Loucy (cell line): ENCODE data around the gene HPGD.

ENCODE experiments used
- CTCF ChIP-seq: fragments of 200-600 bp; sonication (generic); conservative IDR thresholded peaks from 2 replicates; pipeline ENCODE4 v1.5.1; 2014; ENCODE audit warnings: mild to moderate bottlenecking, antibody characterized with exemption, low read length
- EZH2phosphoT487 ChIP-seq: fragments of 200-600 bp; IDR thresholded peaks from 2 replicates; pipeline ENCODE4 v1.6.1; 2018; ENCODE audit warnings: antibody characterized with exemption, mild to moderate bottlenecking, moderate library complexity, borderline replicate concordance

GRCh38 chr4:174516794-174517193, 5.5 kb downstream of the HPGD start:
- TF ChIP-seq CTCF (no peak), EZH2phosphoT487 (no peak)
